A549 (cell line): ENCODE measurements around the gene TXNDC17.
"Not testable (repeated sequence)": the region's sequence is repeated elsewhere in the genome, so short reads cannot be mapped to it uniquely, and the experiment has no call there.

Experiments
- EP300 ChIP-seq, 2 experiments: fragments of >200 bp; sonication (Bioruptor Twin); formaldehyde crosslinking; IDR thresholded peaks; 2 replicates in 1 of 2; 3 replicates in 1 of 2; pipeline ENCODE4 v1.6.1; 2016 to 2017
- HDAC2 ChIP-seq: fragments of 200-600 bp; sonication (generic); IDR thresholded peaks from 2 replicates; pipeline ENCODE4 v1.6.1; 2016
- POLR2A ChIP-seq: IDR thresholded peaks from 2 replicates; pipeline ENCODE4 v1.6.1; 2012; ENCODE audit warnings: mild to moderate bottlenecking, low read length
- TF ChIP-seq, protein P1 (sequence below): IDR thresholded peaks from 2 replicates; pipeline ENCODE4 v1.6.1; 2012

DNA sequence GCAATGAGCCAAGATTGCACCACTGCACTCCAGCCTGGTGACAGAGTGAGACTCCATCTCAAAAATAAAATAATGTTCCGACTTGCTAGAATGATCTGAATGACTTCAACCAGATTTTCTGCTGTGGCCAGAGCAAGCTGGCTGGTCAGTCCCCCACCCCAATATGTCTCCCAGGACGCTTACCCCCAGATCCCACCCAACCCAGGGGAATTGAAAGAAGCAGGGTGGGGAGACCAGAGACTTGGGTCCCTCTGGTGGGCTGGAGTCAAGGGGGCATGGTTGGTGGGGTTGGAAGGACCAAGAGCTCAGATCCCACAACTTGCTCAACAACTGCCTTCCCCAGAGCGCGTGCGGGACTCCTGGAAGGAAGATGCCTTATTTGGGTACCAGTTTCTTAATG, 17.6 kb downstream of the TXNDC17 start:
- not testable (repeated sequence) for TF ChIP-seq HDAC2; POLR2A; EP300 (IDR thresholded peaks at IDR 0.05)
- TF ChIP-seq, protein P1, sequence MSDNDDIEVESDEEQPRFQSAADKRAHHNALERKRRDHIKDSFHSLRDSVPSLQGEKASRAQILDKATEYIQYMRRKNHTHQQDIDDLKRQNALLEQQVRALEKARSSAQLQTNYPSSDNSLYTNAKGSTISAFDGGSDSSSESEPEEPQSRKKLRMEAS: not testable (repeated sequence)
